ENCODE results near the gene GRAP2.
"Not testable (repeated sequence)": the region's sequence is repeated elsewhere in the genome, so short reads cannot be mapped to it uniquely, and the experiment has no call there.

The GRAP2 gene

DNA sequence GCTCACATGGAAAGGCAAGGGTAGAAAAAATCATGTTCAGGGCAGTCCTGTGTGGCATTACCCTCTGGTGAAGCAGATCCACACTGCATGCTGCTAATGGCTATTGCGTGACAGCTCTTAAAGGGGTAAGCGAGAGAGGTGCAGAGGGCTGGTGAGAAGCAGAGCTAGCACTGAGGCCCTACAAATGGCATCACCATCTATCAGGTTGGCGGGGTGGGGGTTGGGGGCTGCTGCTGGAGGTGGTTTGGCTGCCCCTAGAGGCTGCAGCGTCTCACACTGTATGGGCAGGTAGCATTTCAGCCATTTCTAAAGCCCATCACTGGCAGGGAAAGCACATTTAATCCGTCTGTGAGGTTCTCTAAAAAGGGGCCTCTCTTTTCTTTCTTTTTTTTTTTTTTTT, 42.5 kb downstream of the GRAP2 start:
- no peak for DNase-seq (ENCODE audit: low read depth in 2 of 2, low spot score in 1 of 2)

DNA sequence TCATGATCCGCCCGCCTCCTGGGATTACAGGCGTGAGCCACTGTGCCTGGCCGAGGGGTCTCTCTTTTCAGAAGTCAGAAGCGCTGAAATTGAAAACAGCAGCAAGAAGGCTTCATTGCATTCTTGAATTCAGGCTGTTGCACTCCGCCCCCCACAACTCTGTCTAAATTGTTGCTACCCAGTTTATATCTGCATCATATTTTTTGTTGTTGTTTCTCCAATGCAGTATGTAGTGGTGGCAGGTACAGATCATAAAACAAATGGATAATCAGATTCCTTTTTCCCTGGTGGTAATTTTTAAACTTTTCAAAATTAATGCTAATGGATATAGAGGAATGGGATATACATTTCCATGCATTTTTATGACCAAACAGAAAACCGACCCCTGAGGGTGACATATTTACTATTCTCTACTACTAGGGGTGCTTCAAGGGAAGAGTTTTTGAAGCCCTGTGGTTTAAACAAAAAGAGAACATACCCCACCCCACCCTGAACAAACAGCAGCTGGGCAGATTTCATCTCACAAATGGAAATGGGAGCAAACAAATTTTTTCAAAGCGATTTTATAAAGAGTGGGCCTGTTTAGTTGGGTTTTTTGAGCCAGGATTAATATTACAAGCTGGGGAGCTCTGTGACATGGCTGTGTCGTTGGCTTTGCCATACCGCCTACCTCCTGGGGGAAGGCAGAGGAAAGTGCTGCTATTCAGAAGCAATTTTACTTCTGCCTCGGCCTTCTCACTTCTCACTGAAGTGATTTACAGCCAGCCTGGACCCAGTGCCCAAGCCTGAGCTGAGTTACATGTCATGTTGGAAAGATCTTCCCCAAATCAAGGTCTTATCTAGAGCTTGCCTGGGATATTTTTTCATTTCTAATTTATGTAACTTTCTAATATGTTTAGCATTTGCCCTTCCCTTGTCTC, 43.3 kb downstream of the GRAP2 start:
- no peak for DNase-seq (ENCODE audit: low read depth in 2 of 2, low spot score in 1 of 2)

DNA sequence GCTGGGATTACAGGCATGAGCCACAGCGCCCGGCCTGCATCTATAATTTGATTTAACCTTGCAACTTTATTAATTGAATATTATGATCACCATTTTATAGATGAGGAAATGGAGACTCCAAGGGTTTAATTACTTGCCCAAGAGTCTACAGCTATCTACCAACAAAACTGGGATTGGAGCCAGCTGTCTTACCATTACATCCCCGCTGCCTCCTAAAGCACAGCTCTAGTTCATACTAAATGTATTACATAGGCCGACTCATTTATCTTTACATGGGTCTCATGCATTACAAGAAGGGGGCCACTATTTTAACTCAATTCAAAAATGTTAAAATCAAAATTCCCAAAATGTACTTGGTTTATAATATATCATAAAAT, 45.2 kb downstream of the GRAP2 start:
- no peak for DNase-seq (ENCODE audit: low read depth in 2 of 2, low spot score in 1 of 2)

DNA sequence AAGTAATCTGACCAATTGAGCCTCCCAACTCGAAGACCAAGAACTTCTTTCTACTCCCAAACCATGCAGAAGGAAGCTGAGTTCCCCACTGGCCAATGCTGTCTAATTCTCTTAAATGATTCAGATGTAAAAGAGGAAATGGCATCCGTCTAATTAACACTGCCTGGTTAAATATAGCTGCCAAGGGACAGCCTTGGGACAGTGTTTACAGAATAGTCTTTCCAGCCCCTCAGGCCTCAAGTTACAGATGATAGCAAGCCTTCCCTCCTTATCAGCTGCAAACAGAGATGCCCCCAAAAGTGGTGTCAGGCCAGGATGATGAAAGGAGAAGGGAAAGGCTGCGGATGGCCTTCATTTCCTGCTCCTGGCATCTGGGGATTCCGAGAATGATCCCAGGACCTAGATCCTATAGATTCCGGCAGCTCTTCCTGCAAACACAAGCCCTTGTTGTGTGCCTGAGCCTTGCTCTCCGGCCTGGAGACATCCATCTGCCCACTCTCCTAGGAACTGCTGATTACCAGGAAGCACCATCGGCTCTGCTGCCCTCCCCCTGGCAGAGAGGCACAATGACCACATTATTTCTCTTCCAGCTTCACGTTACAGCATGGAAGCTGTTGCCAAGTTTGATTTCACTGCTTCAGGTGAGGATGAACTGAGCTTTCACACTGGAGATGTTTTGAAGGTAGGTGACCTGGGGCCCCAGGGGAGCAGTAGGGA, 45.8 kb downstream of the GRAP2 start:
- no peak for DNase-seq (ENCODE audit: low read depth in 2 of 2, low spot score in 1 of 2)

DNA sequence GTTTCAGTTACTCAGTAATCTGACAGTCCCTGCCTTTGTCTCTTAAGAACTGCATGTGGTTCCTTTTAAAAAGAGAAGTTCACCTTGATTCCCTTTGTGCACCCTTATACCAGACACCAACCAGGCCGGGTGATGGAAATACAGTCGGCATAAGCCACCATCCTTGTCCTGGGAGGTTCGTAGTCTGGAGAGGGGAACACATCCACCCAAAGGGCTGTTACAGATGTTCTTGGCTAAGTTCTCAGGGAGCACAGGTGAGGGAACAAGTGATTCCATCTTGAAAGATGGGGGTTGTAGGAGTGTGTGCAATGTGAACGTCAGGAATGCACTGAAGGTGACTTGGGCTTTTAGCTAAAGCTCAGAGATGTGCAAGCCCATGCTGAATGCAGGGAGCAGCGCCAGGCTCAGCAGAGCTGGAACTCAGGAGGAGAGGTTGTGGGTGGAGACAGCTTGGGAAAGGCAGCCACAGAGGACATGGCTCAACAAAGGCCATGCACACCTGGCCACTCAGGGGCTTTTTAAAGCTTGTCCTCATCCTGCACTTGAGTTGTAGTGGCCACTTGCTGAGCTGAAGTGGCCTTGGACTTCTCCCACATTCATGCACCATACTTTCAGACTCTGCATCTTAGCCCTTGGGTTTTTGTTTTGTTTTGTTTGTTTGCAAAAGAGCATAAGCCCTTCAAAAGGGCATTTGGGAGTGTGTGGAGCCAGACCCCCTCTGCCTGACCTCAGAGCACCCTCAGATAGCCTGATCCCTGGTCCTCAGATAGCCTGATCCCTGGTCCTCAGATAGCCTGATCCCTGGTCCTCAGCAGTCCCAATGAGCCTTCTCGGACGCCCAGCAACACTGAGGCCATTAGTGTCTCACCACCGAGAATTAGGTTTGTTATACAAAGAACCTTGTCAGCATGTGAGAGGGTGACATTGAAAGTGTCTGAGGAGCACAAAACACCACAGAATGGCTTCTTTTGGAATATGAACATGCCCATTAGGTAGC, 46.6 kb downstream of the GRAP2 start:
- DNase-seq (ENCODE audit: low read depth in 2 of 2, low spot score in 1 of 2), result no peak

DNA sequence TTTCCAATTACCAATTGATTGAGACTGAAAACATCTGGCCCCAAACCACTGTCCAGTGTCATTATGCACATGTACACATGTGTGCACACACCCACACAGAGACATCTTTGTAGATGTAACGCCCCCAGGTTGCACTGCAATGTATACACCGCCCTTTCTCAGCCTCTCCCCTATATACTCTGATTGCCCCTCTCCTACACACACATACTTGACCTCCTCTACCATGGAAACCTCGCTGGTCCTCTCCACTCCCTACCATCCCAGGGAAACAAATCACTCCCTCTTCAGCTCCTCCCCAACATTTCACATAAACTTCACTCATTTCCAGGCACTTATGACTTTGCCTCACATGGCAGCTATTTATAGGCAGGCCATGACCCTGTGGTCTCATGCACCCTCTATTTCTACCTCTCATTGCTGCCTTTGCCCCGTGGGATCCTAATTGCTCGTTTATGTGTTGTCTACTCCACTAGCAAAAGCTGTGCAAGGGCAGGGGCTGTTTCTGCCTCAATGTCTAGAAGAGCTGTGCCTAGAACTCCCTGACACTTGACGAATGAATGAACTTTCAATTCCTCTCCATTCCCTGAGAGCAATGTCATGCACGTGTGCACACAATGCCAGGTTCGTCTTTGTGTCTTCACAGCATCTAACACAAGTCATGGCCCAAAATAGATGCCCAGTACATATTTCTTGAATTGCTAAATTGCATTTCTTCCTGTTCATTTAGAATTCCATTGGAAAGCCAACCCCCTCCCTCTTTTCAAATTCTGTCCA, 49.3 kb downstream of the GRAP2 start:
- no peak for DNase-seq (ENCODE audit: low read depth in 2 of 2, low spot score in 1 of 2)

DNA sequence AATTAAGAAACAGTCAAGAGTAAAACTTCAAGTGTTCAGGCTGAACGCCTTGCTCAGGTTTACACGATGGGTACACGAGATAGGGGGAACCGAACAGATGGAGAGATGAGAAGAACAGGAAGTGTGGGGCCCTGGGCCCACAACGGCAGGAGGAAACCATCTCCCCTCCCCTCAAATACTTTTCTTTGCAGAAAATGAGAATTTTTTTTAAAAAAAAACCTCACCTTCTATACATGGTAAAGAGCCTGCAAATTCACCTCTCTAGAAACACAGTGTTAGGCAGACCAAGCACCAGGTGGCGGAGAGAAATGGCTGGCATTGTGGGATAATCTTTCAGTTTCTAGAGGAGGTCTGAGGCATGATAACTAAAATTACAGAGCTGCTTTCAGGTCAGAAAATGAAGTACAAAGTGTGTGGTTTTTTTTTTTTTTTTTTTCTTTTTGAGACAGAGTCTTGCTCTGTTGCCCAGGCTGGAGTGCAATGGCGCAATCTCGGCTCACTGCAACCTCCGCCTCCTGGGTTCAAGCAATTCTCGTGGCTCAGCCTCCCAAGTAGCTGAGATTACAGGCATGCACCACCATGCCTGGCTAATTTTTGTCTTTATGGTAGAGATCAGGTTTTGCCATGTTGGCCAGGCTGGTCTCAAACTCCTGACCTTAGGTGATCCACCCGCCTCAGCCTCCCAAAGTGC, 50.9 kb downstream of the GRAP2 start:
- DNase-seq (ENCODE audit: low read depth in 2 of 2, low spot score in 1 of 2), result not testable (repeated sequence)

DNA sequence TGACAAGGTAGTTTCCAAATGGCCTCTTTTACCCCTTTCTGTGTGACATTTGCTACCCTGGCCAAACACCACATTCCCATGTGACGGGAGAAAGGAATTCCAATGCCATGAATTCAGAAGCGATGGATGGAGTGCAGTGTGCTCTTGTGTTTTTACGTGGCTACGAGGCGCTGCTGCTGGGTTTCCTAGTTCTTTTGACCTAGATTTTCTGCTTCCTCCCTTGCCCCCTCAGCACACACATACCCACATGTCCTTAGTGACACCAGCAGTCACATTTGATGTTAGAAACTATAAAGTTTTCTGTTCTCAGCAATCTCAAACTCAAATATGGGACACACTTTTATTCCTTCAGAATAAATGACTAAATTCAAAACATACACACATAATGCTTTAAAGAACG, 51.5 kb downstream of the GRAP2 start:
- no peak for DNase-seq (ENCODE audit: low read depth in 2 of 2, low spot score in 1 of 2)

DNA sequence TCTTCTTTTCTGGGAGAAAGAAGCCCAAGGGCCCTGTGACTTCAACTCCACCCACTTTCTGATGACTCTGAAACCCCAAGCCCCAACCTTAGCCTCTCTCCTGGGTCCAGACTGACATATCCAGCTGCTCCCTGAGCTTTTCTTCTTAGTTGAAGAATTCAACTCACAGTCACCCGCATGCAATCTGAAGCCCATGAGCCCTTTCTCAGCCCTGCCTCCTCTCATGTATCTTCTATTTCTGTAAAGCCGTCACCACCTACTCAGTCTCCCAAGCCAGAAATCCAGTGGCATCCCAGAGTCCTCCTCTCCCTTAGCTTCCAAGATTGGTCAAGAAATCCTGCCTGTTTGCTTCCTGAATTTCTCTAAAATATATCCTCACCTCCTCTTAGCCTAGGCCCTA, 52.2 kb downstream of the GRAP2 start:
- DNase-seq (ENCODE audit: low read depth in 2 of 2, low spot score in 1 of 2), result no peak

DNA sequence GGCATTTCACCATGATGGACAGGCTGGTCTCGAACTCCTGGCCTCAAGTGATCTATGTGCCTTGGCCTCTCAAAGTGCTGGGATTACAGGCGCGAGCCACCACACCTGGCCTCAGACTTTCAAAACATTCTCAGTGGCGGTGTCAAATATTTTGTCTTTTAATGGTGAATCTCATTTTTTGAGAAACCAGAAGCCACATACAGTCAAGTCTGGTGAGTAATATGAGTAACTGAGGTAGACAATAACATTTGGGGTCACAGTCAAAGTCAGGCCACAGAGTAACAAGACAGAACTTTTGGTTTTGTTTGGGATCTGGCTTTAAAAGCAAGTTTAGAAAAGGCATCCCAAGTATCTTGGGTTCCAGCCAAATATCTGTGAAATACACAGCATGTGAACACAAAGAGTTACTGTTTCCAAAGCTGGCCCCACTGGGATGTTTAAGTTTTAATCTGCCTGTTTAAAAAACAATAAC, 53.7 kb downstream of the GRAP2 start:
- no peak for DNase-seq (ENCODE audit: low read depth in 2 of 2, low spot score in 1 of 2)

DNA sequence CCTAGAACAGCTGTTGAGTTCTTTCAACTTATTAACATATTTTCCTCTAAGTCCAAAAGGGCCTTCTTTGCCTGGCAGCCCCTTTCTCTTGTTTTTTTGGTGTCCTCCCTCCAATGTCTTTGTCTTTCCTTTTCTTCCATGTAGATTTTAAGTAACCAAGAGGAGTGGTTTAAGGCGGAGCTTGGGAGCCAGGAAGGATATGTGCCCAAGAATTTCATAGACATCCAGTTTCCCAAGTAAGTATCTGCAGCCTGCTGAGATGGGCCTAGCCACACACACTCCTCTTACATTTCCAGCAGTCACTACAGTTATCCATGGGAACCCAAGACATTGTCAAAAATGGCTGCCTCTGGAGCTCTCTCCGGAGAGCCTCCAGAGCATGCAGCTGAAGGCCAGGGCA, 54.8 kb downstream of the GRAP2 start:
- no peak for DNase-seq (ENCODE audit: low read depth in 2 of 2, low spot score in 1 of 2)

DNA sequence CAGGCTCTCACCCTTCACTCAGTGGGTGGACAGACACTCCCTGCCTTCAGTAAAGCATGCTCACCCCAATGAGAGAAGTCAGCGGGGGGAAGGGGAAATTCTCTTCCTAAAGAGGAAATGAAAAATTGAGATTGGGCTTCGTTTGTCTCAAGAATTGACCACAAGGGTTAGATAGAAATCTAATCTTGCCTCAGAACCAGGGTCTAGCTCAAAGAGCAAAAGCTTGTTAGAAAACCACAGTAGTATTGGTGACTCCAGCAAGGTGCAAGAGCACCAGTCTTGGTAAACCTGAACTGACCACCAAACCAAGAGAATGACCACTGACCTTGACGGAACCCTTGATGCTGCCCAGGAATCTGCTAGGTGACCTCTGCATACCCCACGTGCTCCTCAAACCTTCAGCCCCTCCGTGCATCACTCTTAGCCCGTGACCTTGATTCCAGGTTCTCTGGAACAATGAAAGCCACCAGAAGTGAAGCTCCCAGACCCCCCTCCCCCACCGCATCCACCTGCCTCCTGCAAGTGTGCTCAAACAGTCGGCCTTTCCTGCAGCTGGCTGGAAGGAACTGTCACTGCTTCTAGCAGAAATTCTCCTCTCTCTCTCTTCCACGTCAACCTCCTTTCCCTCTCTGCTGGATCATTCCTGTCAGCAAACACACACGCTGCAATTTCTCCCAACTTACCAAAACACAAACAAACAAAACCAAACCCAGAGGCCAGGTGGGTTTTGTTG, 56.2 kb downstream of the GRAP2 start:
- DNase-seq (ENCODE audit: low read depth in 2 of 2, low spot score in 1 of 2), result no peak

DNA sequence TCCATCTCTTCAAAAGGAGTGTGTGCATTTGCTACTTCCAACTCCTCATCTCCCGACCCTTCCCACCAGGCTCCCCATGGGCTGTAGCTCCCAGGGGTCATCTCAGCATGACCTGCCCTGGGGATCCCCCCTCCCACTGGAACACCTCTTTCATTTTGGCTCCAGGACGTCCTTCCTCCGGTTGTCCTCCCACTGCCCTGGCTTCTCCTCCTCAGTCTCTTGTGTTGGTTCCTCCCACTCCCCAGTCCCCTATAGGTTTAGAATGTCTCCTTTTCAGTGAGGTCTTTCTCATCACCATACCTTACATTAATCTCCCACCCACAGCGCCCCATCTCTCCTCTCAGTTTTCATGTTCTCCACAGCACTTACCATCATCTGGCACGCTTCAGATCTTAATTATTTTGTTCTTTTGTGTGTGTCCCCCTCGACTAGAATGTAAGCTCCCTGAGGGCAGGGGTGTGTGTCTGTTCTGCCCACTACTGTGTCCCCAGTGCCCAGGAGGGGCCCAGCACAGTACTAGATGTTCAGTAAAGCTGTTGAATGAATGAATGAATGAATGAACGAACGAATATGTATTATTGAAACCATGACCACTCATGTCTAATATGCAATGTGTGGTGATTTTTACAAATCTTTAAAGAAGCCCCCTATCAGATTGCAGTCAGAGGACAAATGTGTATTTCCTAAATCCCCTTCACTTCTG, 57.3 kb downstream of the GRAP2 start:
- no peak for DNase-seq (ENCODE audit: low read depth in 2 of 2, low spot score in 1 of 2)

DNA sequence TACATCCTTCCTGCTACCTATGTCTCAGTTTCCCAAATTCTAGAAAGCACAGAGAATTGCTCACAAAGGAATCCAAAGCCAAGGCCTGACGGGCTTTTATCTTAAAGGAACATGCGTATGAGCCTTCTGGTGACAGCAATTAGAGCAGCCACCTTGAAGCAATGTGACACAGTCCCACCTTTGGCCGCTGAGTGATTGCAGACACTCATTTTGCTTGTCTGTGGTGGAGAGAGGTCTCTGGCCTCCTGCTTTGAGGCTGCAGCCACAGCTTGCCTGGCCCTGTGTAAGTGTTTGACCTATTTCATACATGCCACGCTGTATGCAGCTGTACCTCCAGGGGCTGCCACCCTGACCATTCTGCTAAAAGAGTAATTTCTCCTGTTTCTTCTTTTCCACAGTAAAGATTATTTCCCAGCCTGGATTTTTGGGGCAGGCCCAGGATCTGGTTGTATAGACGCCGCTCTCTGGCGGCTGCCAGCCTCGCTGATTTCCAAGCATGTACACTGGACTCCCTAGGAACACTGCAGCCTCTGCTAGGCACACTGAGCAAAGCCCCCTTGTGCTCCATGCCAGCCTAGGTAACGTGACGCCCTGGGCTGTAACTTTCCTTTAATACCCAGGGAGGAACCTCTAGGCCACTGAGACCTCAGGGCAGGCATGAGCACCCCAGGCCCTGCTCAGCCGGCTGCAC, 58.2 kb downstream of the GRAP2 start:
- no peak for DNase-seq (ENCODE audit: low read depth in 2 of 2, low spot score in 1 of 2)

DNA sequence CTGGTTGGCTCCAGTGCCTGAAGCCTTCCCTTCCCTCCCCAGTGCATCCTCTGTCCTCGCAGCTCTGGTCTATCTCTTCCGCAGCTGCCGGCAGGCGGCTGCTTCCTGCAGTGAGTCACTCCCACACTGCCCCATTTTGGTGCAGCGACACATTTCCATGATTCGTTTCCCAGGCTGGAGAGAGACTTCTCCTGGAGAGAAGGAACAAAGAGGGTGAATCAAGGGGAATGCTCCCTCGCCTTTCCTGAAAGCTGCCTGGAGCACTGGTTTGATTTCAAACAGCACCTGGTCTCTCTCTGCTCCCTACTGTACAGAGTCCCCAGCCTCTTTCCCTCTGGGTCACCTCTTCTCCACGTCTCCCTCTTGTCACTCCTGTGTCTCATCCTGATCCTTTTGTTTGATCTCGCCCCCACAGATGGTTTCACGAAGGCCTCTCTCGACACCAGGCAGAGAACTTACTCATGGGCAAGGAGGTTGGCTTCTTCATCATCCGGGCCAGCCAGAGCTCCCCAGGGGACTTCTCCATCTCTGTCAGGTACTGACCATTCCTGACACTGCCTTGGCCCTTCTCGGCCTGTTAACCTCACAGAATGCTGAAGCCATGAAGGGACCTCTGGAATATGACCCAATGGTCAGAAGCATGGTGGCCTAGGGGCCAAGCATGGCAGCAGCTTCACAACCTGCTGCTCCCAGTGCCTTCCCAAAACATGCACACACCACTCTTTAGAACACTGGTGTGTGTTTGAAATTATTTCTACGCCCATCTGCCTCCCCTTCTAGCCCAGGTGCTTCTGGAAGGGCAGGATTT, 59.0 kb downstream of the GRAP2 start, which contains the start of gene TMA7B:
TMA7B (plus strand) TSS at position 758 of the 808 bp plus-strand sequence. CDS start 3,978 bp downstream, outside the sequence.
- no peak for DNase-seq (ENCODE audit: low read depth in 2 of 2, low spot score in 1 of 2)

DNA sequence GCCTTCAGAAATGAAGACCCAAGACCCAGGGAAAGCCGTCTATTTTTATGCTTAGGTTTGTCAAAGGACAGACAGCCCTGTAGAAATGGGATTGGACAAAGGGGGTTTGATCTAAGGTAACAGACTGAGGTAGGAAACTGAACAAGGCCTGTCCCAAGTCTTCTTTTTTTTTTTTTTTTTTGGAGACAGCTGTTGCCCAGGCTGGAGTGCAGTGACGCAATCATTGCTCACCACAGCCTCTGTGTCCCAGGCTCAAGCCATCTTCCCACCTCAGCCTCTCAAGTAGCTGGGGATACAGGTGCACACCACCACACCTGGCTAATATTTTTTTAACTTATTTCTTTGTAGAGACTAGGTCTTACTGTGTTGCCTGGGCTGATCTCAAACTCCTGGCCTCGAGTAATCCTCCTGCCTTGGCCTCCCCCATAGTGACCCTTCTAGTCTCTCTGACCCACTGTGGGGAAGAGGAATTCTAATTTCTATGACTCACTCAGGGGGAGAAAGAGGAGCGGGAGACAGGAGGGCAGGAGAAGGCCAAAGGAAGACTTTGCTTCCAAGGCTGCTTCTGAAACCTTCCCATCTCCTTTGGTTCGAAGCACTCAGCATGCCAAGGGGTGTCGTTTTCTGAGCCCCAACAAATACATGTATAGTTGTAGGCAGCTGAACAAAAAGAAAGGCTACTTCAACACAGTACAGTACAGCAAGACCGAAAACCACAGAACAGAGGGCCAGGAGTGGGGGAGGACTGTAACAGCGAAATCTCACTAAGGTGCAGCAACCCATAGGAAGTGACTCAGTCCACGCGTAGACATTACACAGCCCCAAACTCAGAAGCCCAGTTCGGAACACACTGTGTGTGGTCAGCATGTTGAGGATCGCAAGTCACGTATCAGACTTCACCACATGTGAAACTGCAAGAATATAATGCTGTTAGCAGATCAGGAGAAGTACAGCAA, 60.2 kb downstream of the GRAP2 start:
- peak; percentile 42 to 66 for DNase-seq (ENCODE audit: low read depth in 2 of 2, low spot score in 1 of 2)

Measured in stimulated activated CD8-positive, alpha-beta memory T cell treated with anti-CD3 and anti-CD28 coated beads, Interleukin-4, amount 100 ng/mL, for 4 hours (primary cell).